Activated B cell treated with CpG ODN at 0.5 μM for 24 hours (primary cell): ENCODE results near the gene SELENOI. TPM values are rescaled to one million over a fixed set of nuclear protein-coding genes. Genes with fewer than 3 reads are reported as not detected.

Source experiments
- ATAC-seq: fragments of 200-7000 bp; cut with Tn5 transposase; one replicate; pipeline ENCODE4 v1.10.0; 2021; ENCODE audit warnings: low read depth, mild to moderate bottlenecking, moderate library complexity
- CTCF ChIA-PET: fragments of 350-600 bp; sonication (Branson Sonifier 250); formaldehyde crosslinking; loops from one replicate; lab custom pipeline; 2021; ENCODE audit warnings: antibody characterized with exemption; lab: Charles Lee
- POLR2A ChIA-PET: fragments of 350-600 bp; sonication (Branson Sonifier 250); formaldehyde crosslinking; loops from one replicate; lab custom pipeline; 2021; ENCODE audit warnings: antibody characterized with exemption; lab: Charles Lee
- DNase-seq: peaks from one replicate; pipeline ENCODE4 v3.0.0; 2022
- H3K27ac Mint-ChIP-seq: one replicate; pipeline ENCODE4 v1.8.0; 2020; ENCODE audit warnings: mixed read lengths
- H3K27me3 Mint-ChIP-seq: one replicate; pipeline ENCODE4 v1.8.0; 2021; ENCODE audit warnings: mixed read lengths
- H3K36me3 Mint-ChIP-seq: one replicate; pipeline ENCODE4 v1.8.0; 2021; ENCODE audit warnings: low read depth, mixed read lengths
- H3K4me1 Mint-ChIP-seq: one replicate; pipeline ENCODE4 v1.8.0; 2021; ENCODE audit warnings: mixed read lengths
- H3K4me3 Mint-ChIP-seq: one replicate; pipeline ENCODE4 v1.8.0; 2020; ENCODE audit warnings: mild to moderate bottlenecking, mixed read lengths
- H3K9me3 Mint-ChIP-seq: one replicate; pipeline ENCODE4 v1.8.0; 2020; ENCODE audit warnings: mixed read lengths
- intact Hi-C: fragments of 100-400 bp; cut with micrococcal nuclease; formaldehyde crosslinking; loops from one replicate; pipeline ENCODE4 v1.15.1; 2024
- total RNA-seq: library from RNA; stranded (reverse); gene quantifications from 2 replicates; pipeline ENCODE4 v1.2.3, GENCODE V29; 2022
- TF ChIP-seq, protein P1 (sequence below): fragments of 200-600 bp; IDR thresholded peaks from one replicate; pipeline ENCODE4 v1.8.0; 2022; ENCODE audit warnings: antibody characterized with exemption, mild to moderate bottlenecking

The SELENOI gene
- total RNA-seq, 1 donor from 2014 or later = 21.1 TPM

- H3K4me1 Mint-ChIP-seq = no peaks in the 10 kb centered on the region
- no peak for DNase-seq
- intact Hi-C loops = no loop called here
- no peak for ATAC-seq
- H3K27me3 Mint-ChIP-seq = no peaks in the 10 kb centered on the region
- ChIA-PET POLR2A (no interaction called here), CTCF (no interaction called here)
- no peaks in the 10 kb centered on the region for H3K9me3 Mint-ChIP-seq
- peaks cover 43% of the 10 kb centered on the region for H3K36me3 Mint-ChIP-seq
- H3K27ac Mint-ChIP-seq = no peak overlapping the region
- TF ChIP-seq, protein P1, sequence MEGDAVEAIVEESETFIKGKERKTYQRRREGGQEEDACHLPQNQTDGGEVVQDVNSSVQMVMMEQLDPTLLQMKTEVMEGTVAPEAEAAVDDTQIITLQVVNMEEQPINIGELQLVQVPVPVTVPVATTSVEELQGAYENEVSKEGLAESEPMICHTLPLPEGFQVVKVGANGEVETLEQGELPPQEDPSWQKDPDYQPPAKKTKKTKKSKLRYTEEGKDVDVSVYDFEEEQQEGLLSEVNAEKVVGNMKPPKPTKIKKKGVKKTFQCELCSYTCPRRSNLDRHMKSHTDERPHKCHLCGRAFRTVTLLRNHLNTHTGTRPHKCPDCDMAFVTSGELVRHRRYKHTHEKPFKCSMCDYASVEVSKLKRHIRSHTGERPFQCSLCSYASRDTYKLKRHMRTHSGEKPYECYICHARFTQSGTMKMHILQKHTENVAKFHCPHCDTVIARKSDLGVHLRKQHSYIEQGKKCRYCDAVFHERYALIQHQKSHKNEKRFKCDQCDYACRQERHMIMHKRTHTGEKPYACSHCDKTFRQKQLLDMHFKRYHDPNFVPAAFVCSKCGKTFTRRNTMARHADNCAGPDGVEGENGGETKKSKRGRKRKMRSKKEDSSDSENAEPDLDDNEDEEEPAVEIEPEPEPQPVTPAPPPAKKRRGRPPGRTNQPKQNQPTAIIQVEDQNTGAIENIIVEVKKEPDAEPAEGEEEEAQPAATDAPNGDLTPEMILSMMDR = no peak
- H3K4me3 Mint-ChIP-seq = no peak overlapping the region
Observed at GRCh38 chr2:26394694-26395093, 48.8 kb downstream of the SELENOI start.

GRCh38 chr2:26395394-26395793 lies 49.5 kb downstream of the SELENOI start:
- Mint-ChIP-seq H3K4me3 (no peak overlapping the region), H3K4me1 (no peaks in the 10 kb centered on the region), H3K27ac (no peak overlapping the region), H3K27me3 (no peaks in the 10 kb centered on the region), H3K9me3 (no peaks in the 10 kb centered on the region), H3K36me3 (peaks cover 38% of the 10 kb centered on the region)
- ChIA-PET POLR2A (no interaction called here), CTCF (no interaction called here)
- no peak for ATAC-seq
- intact Hi-C loops = no loop called here
- TF ChIP-seq, protein P1 = no peak
- no peak for DNase-seq

GRCh38 chr2:26396734-26397298 lies 50.9 kb downstream of the SELENOI start:
- ATAC-seq = no peak
- Mint-ChIP-seq H3K27ac (no peak overlapping the region), H3K27me3 (no peaks in the 10 kb centered on the region), H3K9me3 (no peaks in the 10 kb centered on the region), H3K4me1 (no peaks in the 10 kb centered on the region), H3K36me3 (peaks cover 29% of the 10 kb centered on the region), H3K4me3 (no peak overlapping the region)
- ChIA-PET POLR2A (no interaction called here), CTCF (interaction anchor here (0.6 kb wide), 1 partner anchor 36 kb away, joined by 3 read pairs; no protein-coding TSS in a partner anchor)
- DNase-seq = no peak
- intact Hi-C loops = no loop called here
- TF ChIP-seq, protein P1 = no peak

DNA sequence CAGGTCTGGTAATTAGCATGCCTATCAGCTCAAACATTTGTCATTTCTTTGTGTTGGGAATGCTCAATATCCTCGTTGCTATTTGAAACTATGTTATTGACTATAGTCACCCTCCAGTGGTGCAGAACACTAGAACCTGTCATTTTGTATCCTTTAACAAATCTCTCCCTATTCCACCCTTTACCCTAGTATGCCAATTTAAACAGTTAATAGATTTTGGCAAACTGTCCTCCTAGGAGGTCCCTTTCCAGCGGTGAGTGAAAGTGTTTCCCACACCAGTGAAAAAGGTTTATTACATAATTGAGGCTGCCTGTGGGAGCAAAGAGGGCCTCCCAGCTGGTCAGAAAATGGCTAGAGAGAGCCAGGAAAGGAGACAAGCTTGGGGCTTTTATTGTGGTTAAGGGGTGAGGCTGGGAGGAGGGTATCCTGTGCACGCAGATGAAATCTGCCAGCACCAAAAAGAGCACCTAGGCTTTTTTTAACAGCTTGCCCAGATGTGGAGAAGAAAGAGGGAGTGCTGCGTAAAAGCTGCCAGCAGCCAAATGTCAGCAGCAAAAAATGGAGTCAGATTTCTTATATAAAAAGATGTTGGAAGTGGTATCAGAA lies 53.9 kb downstream of the SELENOI start:
- intact Hi-C loops = no loop called here
- Mint-ChIP-seq H3K27ac (no peak overlapping the region), H3K9me3 (no peaks in the 10 kb centered on the region), H3K4me1 (no peaks in the 10 kb centered on the region), H3K27me3 (peaks cover 6% of the 10 kb centered on the region), H3K4me3 (no peak overlapping the region), H3K36me3 (peaks cover 14% of the 10 kb centered on the region)
- DNase-seq (no peak), ATAC-seq (no peak)
- TF ChIP-seq, protein P1 = no peak
- ChIA-PET POLR2A (no interaction called here), CTCF (no interaction called here)

DNA sequence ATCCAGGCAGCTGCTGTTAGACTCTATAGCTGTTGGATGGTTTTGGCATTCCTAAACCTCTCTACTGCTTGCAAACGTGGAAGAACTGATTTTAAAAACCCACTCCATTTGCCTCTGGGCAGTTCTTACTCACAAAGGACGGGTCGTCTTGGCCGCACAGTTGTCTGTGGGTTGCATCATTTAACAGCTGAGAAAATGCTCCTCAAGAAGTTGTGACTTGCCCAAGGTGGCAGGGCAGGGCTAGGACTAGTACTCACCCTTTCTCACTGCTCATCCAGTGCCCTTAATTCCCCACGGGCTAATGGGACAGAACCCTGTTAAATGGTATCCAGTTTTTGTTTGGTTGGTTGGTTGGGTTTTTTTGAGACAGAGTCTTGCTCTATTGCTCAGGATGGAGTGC lies 54.8 kb downstream of the SELENOI start:
- DNase-seq = no peak
- no peak overlapping the region for H3K27ac Mint-ChIP-seq
- H3K4me1 Mint-ChIP-seq = no peaks in the 10 kb centered on the region
- ChIA-PET CTCF (no interaction called here), POLR2A (no interaction called here)
- no peak for ATAC-seq
- no peak overlapping the region for H3K4me3 Mint-ChIP-seq
- intact Hi-C loops = no loop called here
- TF ChIP-seq, protein P1 = no peak
- H3K36me3 Mint-ChIP-seq = peaks cover 8% of the 10 kb centered on the region
- H3K9me3 Mint-ChIP-seq = no peaks in the 10 kb centered on the region
- H3K27me3 Mint-ChIP-seq = peaks cover 6% of the 10 kb centered on the region
